NCI-H2196 treated with DMSO at 0.1 percent for 48 hours (cell line): ENCODE data around the gene TINAGL1.
"Not testable (repeated sequence)": the region's sequence is repeated elsewhere in the genome, so short reads cannot be mapped to it uniquely, and the experiment has no call there.

Source experiments
- DNase-seq: peaks from one replicate; lab custom pipeline; 2025; ENCODE audit not compliant: unreplicated experiment; lab: John Stamatoyannopoulos, UW

The TINAGL1 gene

GRCh38 chr1:31583995-31584868 is 7.9 kb downstream of the TINAGL1 start:
- DNase-seq: peak; percentile 10

- DNase-seq: no peak
Measured at GRCh38 chr1:31584869-31585735, 8.8 kb downstream of the TINAGL1 start.

GRCh38 chr1:31585736-31586365 is 9.5 kb downstream of the TINAGL1 start:
- DNase-seq: no peak

GRCh38 chr1:31586376-31587327 is 10.3 kb downstream of the TINAGL1 start:
- DNase-seq: no peak

- not testable (repeated sequence) for DNase-seq
Measured at GRCh38 chr1:31587328-31587699, 11.0 kb downstream of the TINAGL1 start.

GRCh38 chr1:31587720-31588423 is 11.6 kb downstream of the TINAGL1 start:
- DNase-seq: no peak

GRCh38 chr1:31588751-31589515 is 12.6 kb downstream of the TINAGL1 start:
- DNase-seq: no peak

- no peak for DNase-seq
Measured at GRCh38 chr1:31591425-31592093, 15.2 kb downstream of the TINAGL1 start.

GRCh38 chr1:31592132-31592531 is 15.8 kb downstream of the TINAGL1 start:
- DNase-seq: no peak

- DNase-seq: no peak
Measured at GRCh38 chr1:31593136-31593665, 16.9 kb downstream of the TINAGL1 start.

- DNase-seq: peak; percentile 54
Measured at GRCh38 chr1:31593770-31594632, 17.7 kb downstream of the TINAGL1 start.

GRCh38 chr1:31595836-31596736 is 19.8 kb downstream of the TINAGL1 start:
- no peak for DNase-seq

- no peak for DNase-seq
Measured at GRCh38 chr1:31596737-31597097, 20.4 kb downstream of the TINAGL1 start.

- no peak for DNase-seq
Measured at GRCh38 chr1:31598980-31599379, 22.7 kb downstream of the TINAGL1 start.

GRCh38 chr1:31600641-31601040 is 24.3 kb downstream of the TINAGL1 start:
- DNase-seq: no peak

GRCh38 chr1:31602081-31602480 is 25.8 kb downstream of the TINAGL1 start:
- no peak for DNase-seq
